ENCODE measurements around the gene GLS.
"Not testable (repeated sequence)": the region's sequence is repeated elsewhere in the genome, so short reads cannot be mapped to it uniquely, and the experiment has no call there.

The GLS gene

DNA sequence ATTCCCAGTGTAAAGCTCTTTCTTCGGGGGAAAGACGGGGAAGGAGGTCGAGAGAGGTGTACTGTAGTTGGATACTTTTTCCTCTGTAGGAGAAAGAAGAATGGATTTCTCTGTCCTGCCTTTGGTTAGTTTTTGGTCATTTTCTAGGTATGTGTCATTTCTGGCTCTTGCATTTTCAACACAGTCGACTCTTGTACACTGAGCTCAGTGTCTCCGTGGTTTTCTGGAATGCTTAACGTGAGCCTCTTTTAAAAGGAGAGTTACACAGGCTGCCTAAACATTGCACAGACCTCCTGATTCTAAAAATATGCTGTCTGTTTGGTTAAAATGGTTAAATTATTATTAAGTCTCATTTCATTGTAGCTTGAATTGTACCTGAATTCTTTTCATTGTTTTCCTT lies 21.8 kb upstream of the GLS start:
- no peak for DNase-seq

DNA sequence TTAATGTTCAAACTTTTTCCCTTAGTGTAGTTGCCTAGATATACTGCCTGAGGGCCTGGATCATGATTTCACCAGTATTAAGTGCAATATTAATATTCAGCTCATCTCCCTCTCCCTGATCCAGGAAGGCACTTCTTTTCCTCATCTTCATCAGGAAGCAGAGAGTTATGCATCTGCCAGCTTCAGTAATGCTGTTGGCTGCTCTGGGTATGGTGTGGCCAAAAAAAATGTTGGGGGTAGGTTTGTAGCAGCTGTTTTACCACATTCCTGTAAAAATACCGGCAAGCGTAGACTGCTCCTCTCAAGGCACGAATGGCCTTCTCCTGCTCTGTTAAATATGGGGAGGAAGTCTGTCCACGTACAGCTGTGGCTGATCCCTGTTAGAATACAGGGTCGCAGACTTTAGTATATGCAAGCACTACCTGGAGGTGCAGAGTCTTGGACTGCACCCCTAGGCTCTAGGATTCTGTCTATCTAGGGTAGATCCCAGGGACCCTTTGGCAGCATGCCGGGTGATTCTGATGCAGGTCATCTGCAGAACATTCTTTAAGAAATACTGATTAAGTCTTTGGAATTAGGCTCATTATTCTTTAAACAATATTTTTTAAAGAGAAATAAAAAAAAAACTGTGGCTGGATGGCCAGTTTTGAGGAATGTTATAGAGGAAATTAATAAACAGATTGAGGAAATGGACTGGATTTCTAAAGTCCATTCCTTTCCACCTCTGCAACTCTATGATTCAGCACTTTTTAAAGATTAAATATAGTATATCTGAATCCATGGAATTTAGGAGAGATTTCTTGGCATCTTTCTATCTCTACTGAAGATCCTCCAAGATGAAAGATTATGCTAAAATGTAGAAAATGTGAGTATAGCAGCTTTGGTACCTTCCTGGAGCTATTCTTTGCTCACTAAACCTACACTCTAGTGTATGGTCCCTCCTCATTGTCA lies 21.0 kb upstream of the GLS start:
- DNase-seq: no peak

DNA sequence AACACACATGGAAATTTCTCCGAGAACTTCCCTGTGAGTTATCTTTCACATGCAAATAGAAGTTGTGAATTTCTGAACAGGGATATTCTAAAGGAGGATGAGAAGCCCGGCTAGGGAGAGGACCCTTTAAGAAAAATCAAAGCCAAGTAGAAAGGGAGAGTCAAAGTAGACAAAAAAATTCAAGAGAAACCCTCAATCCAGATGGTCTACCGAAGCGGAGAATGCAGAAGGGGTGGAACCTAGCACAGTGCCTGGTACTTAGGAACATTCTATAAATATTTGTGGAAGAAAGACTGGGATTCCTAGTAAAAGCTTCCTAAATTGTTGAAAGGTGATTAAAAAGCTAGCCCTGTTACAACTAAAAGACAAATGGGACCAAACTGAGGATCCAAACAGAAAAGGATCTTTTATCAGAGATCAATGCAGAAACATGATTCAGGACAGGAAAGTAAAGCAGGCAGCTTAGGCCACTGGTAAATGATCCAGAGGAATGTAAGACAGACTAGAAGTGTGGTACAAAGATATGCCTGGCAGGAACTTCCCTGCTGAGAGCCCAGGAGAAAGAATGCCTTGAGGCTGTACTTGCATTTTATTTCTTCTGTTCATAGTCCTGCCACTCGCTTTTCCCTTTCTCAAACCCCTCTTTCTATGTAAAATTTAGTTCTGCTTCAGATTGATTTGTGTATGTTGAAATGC lies 19.5 kb upstream of the GLS start:
- no peak for DNase-seq

DNA sequence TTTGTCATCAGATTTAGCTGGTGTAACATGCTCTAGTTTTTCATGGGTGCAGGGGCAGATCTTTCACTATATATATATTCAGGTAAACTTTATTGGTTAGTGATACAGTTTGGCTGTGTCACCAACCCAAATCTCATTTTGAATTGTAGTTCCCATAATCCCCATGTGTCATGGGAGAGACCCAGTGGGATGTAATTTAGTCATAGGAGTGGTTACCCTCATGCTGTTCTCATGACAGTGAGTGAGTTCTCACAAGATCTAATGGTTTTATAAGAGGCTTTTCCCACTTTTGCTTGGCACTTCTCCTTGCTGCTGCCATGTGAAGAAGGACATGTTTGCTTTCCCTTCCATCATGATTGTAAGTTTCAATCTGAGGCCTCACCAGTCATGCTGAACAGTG lies 18.5 kb upstream of the GLS start:
- not testable (repeated sequence) for DNase-seq

DNA sequence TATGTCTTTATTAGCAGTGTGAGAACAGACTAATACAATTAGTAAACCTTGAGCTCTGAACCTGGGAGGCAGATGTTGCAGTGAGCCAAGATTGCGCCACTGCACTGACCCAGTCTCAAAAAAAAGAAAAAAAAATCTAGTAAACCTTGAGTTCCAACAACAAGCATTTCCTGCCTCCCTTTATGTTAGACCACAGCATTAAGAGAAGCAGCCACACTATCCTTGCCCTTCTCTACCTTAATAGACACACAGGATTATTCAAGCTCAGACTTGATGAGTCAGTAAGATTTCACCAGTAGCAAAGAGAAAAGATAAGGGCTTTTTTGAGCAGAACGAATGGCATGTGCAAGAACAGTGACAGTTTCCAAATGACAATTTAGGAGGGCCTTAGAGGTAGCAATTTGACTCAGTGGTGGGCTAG lies 18.0 kb upstream of the GLS start:
- DNase-seq: no peak

DNA sequence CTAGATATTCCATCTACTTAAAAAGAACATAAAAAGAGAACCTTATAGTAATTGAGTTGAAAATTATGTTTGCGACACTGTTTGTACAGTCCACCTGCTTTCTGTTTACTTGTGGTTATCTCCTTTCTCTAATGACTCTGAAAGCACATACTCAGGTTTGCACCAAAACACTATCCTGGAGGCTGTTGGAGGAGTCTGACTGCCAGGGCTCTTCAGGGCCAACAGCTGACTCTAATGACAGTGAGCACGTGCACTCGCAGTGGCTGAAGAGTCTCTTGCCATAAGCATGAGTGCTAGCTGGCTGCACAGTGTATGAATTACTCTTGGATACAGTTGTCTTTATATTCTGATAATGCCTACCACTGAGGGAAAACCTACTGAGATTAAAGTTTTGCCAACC lies 16.7 kb upstream of the GLS start:
- no peak for DNase-seq

DNA sequence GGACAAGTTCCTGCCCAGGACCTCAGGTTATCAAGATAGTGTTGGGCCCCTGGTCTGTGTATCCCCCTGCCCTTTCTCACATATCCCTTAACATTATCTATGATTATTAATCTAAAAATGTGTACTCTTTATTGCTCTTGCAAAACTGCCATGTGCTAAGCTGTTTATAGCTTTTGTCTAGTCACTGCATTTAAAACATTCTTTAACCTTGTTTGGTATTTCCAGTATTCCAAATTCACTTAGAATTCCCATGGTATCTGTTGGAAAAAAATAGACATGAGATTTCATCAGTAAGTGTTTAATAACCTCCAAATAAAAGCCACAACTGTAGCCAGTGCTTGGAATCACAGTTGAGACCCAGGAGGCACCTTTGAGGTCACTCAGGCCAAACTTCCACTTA lies 16.2 kb upstream of the GLS start:
- no peak for DNase-seq

DNA sequence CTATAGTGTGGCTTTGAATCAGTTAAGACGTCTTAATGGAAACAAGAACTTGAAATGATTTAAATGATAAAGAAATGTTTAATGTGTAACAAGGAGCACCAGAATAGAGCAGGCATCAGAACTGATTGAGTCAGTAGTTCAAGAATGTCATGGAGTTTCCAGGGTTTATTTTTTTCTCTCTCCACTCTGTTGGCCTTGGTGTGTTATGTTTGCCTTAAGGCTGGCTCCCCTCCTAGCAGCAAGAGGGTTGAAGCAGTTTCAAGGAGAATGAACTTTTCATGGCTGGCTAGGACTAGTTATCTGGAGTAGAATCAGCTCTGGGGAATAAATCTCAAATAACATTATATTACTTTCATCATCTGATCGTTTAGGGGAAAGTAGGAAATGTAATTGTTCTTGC lies 13.4 kb upstream of the GLS start:
- DNase-seq: no peak

DNA sequence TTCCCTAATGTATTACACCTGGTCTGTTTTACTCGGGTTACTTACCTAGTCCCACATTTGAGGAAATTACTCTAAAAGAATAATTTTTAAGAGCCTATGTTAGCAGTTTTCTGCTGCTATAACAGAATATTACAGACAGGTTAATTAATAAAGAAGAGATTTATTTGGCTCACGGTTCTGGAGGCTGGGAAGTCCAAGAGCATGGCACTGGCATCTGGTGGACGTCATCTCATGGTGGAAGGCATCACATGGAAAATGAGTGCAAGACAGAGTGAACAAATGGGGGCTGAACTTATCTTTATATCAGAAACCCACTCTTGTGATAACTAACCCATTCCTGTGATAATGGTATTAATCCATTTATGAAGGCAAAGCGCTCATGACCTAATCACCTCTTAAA lies 12.8 kb upstream of the GLS start:
- no peak for DNase-seq

DNA sequence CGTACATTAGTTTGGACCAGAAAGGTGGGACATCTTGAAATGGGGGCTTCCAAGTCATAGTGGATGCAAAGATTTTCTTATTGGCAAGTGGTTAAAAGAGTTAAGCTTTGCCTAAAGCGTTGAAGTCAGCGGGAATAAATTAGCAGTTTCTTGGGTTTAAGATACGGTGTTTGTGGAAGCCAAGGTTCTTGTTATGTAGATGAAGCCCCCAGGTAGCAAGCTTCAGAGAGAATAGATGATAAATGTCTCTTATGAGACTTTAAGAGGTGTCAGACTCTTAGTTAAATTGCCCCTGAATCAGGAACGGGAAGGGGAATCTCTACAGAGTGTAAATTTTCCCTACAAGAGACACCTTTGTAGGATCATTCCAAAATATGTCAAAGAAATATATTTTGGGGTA lies 10.9 kb upstream of the GLS start:
- DNase-seq: no peak

DNA sequence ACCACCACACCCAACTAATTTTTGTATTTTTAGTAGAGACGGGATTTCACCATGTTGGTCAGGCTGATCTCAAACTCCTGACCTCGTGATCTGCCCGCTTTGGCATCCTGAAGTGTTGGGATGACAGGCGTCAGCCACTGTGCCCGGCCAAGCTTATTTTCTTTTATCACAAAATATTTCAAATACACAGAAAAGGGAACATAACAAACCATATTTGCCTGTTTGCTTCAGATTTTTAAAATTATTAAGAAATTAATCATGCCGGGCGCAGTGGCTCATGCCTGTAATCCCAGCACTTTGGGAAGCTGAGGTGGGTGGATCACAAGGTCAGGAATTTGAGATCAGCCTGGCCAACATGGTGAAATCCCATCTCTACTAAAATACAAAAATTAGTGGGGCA lies 7.2 kb upstream of the GLS start:
- not testable (repeated sequence) for DNase-seq

DNA sequence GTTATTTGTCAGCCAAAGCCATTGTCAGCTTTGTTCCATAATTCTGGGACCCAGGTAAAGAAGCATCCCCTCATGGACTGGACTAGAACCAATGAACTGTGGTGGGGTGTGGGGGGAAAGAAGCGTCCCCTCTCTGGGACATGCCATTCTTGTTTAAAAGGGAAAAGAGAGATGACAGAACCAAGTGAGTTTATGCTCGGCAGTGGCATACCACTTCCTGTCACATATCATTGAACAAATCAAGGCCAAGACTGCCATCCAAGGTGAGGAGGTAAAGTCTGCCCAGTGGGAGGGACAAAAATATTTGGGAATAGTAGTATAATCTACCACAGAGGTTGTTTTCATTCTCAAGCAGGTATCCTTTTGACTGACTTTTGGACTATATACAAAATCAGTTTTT lies 4.7 kb upstream of the GLS start:
- DNase-seq: peak; percentile 57

DNA sequence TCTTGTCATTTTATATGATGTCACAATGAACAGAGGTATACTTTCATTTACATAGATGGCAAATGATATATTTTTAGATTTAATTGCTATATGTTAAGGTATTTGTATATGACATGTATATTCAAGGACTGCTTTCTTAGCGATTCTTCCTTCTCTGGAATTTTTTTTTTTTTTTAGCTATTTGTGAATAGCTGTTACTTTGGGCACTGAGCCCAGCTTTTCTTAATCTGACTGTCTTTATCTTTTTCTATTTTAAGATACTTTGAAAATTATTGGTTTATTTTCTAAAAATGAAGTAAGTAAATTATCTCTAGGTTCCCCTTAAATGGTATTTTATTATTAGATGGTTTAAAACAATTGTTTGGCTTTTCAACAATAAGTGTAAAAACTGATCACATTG lies 4.0 kb upstream of the GLS start:
- DNase-seq: no peak

DNA sequence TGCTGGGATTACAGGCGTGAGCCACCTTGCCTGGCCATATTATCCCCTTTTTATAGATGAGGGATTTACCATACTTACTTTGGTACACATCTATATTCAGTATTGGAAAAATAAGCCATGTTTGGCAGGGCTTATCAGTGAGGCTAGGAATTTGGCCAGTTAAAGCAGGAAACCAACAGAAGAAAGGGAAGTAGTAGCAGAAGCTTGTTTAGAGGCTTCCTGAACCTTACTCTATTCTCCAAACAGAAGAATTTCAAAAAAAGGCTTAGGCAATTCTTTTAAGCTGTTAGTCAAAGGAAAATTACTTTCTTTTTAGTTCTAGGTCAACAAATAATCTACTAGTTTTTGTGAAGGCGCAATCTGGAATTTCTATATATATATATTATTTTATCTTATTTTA lies 3.2 kb upstream of the GLS start:
- DNase-seq: no peak

DNA sequence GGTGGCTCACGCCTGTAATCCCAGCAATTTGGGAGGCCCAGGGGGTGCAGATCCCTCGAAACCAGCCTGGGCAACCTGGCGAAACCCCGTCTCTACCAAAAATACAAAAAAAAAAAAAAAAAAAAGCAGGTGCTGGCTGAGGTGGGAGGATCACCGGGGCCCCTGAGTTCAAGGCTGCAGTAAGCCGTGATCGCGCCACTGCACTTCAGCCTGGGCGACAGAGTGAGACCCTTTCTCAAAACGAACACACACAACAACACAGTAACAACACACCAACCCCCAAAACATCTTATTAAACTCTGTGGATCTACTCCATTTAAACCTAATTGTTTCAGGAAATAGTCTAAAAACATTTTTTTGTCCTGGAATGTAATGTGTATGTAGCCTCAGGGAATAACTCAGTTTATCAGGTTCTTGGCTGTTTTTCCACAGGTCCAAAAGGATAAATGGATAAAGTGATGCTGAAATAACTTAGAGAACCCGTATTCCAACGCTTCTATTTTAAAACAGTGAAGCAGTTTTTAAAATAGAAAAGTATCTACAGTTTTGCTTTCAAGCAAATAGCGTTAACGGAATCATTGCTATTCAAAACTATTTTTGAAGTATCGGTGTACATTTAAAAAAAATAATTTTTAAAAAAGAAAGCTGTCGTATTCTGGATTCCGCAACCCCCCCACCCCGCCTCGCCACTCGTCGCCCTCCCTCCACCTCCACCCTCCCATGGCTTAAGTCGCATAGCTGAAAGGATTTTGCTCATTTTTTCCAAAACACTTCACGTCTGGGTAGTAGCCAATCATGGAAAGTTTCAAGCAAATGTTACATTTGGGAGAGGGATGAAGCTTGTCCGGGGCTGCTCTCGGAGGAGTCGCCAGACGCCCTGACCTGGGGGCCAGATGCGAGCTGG lies 895 bp upstream of the GLS start:
- DNase-seq: peak; percentile 54

DNA sequence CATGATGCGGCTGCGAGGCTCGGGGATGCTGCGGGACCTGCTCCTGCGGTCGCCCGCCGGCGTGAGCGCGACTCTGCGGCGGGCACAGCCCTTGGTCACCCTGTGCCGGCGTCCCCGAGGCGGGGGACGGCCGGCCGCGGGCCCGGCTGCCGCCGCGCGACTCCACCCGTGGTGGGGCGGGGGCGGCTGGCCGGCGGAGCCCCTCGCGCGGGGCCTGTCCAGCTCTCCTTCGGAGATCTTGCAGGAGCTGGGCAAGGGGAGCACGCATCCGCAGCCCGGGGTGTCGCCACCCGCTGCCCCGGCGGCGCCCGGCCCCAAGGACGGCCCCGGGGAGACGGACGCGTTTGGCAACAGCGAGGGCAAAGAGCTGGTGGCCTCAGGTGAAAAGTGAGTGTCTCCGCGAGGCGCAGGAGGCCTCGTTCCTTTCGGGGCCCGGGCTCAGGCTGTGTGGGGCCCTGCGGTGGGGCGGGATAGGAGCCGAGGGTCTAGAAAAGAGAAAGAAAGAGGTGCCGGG lies 520 bp downstream of the GLS start:
- no peak for DNase-seq

DNA sequence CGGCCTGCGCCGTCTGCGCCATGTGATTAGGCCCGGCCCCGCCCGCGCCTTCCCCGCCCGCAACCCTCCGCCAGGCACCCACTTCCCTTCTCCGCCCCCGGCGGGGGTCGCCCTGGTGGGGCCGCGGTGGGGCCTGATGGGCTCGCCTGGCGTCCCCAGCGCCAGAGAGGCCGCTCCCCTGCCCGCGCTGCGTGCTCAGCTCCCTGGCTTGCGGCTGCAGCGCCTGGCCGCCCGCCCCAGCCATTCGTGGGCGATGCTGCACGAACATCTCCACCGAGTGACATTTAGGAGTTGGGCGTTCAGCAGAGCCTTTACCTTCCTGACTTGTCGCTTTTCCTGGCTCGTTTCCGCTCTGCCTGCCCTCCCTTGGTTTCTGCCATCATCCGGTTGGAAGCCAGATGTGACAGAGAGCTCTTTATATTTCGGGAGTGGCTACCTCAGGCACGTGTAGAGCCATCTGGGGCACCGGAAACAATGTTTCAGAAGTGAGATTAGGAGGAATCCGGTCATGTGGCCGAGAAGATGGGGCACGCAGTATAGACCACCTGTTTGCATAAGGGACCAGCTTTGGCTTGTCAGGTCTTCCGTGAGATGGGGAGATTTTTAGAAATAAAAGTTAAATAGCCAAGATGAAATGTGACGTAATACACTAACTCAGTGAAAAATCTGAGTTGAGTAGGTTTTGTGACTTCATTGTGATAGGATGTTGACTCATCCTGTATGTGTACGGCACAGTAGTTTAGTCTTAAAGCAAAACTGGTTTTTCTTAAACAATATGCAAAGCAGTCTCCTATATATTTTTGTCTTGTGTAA lies 1.2 kb downstream of the GLS start:
- DNase-seq: peak; percentile 87

DNA sequence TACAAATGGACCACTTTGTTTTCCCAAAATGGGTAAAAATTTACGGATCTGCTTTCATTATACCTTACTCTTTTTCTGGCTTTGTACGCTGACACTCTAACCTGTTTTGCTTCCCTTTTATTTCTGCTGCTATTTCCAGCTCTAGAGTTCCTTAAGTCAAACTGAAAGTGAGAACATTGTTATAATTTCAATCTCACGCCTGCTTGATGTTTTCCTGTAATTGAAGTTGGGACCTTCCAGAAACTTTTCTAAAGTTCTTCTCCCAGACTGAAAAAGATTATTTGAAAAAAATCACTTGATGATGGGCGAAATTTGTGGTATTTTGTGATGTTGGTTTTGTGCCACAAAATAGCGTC lies 1.8 kb downstream of the GLS start:
- DNase-seq: no peak

DNA sequence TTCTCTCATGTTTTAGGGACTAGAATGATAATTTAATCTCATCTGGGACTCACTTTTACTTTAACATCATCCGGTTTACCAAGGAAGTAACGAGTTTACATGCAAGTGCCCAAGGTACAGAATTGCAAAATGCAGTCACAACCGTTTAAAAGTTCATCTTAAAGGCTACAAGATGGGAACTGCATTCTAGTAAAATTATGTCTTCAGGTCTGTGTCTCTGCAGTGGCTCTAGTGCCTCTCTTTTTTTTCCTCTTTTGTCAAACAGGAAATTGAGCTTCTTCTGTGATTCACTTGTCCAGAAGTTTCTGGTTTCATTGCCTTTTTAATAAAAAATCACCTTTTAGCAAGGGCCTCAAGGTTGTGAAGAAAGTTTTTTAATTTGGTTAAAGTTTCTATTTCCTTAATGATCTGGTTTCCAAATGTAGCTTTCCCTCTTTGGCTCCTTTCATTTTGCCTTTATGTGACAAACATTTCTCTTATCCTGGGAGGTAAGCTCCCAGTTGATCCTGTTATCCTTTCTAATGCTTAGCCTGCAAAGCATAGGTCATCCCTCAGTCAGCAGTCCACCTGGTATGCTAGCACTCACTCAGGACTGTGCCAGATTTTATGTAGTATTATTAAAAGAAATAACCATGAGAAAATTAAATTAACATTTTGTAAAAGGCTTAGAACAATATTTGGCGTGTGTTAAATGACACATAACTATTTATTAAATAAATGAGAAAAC lies 2.4 kb downstream of the GLS start:
- DNase-seq: peak; percentile 35

DNA sequence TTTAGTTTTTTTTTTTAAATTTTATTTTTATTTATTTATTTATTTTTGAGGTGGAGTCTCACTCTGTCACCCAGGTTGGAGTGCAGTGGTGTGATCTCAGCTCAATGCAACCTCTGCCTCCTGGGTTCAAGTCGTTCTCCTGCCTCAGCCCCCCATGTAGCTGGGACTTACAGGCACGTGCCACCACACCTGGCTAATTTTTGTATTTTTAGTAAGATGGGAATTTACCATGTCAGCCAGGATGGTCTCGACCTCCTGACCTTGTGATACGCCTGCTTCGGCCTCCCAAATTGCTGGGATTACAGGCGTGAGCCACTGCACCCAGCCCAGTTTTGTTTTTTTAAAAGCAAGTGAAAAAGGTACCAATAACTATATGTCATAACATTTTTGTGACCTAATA lies 5.2 kb downstream of the GLS start:
- DNase-seq: not testable (repeated sequence)

DNA sequence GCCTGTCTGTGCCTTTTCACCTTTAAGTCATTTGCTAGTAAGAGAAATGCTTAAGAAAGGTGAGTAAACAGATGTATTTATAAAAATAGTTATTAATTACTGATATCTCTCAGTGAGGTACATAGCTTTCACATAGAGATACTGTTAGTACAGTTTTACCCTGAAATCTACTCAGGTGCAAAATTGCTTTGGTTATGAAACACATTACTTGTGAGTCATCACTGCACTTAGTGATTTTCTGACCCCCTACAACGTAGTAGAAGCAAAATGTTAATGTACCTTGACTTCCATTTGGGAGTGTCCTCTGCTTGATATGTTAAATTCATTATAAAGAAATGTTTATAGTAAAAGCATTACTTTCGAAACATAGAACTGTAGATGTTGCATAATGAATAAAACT lies 6.5 kb downstream of the GLS start:
- DNase-seq: no peak

DNA sequence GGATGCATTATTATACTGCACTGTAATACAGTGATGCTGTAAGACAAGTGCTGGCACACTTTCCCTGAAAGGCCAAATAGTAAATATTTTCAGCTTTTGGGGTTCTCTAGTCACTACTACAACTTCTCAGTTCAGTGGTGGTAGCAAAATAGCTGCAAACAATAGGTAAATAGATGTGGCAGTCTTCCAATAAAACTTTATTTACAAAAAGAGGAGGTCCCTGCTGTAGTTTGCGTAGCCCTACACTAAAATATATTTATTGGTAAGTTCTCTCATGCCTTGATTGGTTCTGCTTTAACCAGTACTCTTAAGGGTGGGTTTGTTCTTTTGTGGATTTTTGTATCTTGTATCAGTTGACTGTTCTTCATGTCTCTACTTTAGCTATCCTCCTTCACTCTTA lies 7.8 kb downstream of the GLS start:
- no peak for DNase-seq

Measured in CD4-positive, alpha-beta T cell treated with Interleukin-17A for 1 hour (primary cell).